NCI-H1694 treated with DMSO at 0.1 percent for 48 hours (cell line): Measurements from ENCODE around the gene MTR.
"Not testable (repeated sequence)": the region's sequence is repeated elsewhere in the genome, so short reads cannot be mapped to it uniquely, and the experiment has no call there.

Experiments
- DNase-seq: peaks from one replicate; lab custom pipeline; 2025; lab: John Stamatoyannopoulos, UW

The MTR gene

DNA sequence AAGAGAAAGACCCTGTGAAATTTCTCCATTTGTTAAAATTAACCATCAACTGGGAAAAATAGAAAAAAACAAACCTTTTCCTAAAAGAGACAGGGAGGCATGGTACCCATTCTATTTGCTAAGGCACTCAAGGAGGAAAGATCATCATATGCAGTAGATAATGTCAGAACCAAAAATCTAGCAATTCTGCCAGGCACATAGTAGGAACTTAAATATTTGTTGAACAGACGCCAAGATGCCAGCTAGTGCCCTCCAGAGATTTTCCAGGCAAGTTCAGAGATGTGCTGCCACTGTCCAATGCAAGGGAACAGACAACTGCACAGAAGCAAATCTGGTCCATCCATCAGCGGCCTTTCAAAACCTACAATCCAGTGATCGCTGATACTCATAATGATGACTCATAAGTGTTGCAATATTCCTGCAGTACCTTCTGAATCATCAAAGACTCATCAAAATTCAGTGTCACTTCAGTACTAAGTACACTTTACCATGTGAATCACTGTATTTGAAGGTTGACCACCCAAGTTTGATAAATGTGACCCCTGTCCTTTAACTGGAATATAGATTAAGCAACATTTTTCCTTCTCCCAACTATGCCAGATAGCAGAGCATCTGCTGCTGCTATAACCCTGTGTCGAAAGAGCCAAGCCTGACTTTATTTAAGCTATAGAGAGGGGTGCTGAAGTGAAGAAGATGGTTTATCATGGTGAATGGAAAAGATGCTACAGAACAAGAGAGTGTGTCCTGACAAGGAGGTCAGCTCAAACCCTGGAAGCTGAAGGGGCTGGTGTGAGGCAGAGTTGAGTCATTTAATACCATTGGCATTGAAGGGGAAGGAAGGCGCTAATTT lies 110.0 kb downstream of the MTR start:
- no peak for DNase-seq

DNA sequence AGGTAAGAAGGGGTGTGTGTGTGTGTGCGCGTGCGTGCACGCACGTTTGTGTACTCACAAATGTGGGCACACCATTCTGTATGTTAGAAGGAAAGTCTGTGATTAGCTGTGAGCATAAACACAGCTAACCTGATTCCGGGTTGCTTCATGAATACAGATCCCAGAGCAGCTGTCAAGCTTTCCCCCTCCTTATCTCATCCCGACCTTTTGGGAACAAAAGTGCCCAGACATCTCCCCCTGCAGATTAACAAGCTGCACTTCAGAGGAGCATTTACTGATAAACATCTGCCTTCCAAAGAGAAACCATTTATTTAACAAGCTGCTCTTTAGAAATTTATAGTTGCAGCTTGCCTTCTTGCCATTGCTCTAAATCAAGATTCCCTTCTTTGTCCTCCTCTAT lies 112.1 kb downstream of the MTR start:
- peak; percentile 15 for DNase-seq

DNA sequence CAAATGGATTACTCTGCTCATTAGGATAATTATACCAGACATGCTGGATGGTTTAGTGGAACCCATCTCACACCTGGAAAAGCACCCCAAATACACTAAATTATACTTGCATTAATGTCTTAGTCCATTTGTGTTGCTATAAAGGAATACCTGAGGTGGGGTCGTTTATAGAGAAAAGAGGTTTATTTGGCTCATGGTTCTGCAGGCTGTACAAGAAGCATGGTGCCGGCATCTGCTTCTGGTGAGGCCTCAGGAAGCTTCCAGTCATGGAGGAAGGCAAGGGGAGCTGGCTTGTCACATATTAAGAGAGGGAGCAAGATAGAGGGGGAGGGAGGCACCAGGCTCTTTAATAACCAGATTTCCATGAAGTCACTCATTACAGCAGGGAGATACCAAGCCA lies 113.6 kb downstream of the MTR start:
- DNase-seq, result no peak

DNA sequence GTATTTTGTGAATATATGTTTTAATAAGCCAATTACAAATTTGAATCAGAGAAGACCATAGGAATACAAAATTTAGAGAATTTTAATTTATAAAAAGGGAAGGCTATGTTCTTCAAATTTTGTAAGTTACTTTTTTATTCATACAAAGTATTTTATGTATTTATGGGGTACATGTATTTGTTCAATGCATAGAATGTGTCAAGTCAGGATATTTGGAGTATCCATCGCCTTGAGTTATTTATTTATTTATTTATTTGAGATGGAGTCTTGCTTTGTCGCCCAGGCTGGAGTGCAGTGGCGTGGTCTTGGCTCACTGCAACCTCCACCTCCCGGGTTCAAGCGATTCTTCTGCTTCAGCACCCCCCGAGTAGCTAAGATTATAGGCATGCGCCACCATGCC lies 116.0 kb downstream of the MTR start:
- not testable (repeated sequence) for DNase-seq

DNA sequence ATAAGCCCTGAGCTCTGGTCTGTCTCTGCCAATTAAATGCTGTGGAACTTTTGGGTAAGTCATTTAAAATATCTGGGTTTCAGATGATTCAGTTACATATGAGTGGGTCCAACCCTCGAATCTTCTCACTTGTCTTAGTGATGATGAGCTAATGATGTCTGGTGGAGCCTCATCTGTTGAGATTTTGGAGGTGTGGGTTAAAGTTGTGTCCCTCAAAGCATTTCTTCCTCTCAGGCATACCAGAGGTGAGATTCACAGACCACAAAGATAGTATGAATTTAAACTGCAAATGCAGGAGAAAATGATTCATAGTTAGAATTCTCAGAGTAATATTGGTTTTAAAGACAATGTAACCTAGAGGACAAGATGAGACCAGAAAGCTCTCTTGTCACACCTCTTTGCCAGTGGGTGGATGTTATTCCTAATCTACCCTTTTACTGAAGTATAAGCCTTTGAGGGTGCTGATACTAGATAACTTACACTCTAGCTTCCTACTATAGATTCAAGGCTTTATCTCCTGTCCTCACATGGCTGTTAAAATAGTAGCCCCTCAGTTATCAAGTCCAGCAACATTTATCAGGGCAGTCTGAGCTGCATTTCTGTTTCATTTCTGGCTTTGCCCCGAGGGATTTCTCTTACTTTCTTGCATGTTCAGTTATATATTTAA lies 118.4 kb downstream of the MTR start:
- DNase-seq, result no peak

DNA sequence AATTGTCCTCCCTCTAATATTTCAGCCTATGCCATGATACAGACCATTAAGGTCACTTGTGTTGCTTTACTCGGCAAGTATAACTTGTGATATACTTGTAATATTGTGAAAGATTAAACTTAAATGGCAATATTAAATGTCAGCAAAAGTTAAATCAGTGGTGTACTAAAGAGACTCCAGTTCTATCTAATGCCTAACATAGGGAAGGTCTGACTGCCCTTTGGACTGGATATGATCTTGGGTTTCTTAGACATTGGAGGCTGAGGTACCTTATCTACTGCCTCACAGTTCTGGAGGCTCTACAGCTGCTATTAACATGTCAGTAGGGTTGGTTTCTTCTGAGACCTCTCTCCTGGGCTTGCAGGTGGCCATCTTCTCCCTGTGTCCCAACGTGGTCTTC lies 119.3 kb downstream of the MTR start:
- DNase-seq, result no peak

DNA sequence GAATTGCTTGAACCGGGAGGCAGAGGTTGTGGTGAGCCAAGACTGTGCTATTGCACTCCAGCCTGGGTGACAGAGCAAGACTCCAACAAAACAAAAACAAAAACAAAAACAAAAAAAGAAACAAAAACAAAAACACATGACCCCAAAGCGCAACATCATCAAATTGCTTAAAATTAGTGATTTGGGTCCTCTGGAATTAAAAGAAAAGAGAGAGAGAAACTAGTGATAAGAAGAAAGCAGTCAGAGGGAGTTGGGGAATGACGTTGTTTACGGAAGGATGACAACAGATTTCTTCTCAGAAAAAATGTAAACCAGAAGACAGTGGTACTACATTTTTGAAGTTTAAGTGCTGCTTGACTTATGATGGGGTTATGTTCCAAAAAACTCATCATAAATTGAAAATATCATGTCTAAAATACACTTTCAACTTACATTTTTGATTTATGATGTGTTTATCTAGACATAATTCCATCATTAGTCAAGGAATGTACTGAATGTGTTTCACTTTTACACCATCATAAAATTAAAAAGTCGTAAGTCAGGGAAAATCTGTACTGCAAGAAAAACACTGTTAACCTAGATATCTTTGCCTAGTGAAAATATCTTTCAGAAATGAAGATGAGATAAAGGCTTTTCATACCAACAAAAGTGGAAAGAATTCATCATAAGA lies 121.2 kb downstream of the MTR start:
- no peak for DNase-seq

DNA sequence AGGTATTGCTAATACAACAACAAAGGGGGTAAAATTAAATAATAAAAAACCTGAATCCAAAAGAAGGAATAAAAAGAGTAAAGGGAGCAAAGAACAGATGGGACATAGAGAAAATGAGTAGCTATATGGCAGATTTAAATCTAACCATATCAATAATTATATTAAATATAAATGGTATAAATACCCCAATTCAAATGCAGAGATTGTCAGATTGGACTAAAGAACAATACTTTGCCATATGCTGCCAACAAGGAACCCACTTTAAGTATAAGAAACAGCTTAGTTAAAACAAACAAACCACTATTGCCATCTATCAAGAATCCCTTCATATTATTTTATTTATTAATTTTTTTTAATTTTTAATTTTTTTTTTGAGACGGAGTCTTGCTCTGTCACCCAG lies 122.4 kb downstream of the MTR start:
- no peak for DNase-seq

DNA sequence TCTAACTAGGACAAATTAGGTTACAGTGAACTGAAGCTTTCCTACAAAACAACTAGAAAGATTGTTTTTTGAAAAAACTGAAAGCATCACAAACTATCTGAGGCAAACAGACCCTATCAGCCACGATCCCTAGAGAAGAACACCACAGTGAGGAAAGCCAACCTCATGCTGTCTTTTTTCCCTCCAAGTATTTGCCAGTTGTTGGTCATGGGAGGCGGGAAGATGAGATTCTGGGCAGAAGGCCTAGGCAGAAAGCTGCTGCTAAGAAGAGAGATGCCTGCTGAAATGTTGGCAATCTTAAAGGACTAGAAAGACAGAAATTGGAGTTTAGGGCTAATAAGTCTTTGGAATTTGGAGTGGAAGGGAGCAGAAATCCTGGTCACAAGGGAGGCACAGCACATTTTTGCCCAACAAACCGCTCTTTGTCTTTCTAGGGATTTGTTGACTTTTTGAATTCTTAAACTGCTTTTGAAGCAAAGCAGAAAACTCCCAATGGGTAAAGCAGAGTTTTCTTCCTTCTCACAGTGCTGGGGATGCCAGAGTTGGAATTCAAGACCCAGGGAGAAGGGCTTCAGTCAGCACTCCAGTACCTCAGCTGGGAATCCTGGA lies 125.3 kb downstream of the MTR start:
- DNase-seq, result no peak

DNA sequence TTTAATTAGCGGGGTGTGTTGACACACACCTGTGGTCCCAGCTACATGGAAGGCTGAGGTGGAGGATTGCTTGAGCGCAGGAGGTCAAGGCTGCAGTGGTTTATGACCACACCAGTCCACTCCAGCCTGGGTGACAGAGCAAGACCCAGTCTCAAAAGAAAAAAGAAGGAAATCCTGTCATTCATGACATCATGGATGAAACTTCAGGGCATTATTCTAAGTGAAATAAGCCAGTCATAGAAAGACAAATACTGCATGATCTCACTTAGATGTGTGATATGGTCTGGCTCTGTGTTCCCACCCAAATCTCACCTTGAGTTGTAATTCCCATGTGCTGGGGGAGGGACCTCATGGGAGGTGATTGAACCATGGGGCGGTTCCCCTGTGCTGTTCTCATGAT lies 126.5 kb downstream of the MTR start:
- DNase-seq, result no peak

DNA sequence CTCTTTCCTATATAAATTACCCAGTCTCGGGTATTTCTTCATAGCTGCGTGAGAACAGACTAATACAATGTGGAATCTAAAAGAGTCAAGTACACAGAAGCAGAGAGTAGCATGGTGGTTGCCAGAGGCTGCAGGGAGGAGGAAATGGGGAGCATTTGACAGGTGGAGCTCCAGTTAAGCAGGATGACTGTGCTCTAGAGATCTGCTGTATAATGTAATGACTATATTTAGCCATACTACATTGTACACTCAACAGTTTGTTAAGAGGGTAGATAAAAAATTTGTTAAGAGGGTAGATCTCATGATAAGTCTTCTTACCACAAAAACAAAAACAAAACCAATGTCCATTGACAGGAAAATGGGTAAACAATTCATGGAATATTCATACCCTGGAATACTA lies 127.1 kb downstream of the MTR start:
- DNase-seq, result no peak

DNA sequence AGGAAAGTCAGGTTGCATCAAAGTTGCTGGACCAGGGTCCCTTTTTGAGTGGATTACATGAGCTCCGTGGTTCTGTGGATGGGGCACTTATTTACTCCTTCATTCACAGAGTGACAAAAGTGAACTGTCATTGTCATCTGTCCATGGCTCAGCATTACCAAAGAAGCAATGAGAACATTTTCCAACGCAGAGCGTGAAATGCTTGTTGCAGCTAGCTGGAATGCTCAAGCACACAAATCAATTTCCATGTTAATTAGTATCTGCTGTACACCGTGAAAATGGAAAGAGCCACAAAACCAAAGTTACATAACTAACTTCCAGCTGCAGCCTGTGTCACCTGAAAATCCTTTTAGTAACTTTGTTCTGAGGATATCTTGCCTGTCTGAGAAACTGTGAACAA lies 130.3 kb downstream of the MTR start:
- no peak for DNase-seq

DNA sequence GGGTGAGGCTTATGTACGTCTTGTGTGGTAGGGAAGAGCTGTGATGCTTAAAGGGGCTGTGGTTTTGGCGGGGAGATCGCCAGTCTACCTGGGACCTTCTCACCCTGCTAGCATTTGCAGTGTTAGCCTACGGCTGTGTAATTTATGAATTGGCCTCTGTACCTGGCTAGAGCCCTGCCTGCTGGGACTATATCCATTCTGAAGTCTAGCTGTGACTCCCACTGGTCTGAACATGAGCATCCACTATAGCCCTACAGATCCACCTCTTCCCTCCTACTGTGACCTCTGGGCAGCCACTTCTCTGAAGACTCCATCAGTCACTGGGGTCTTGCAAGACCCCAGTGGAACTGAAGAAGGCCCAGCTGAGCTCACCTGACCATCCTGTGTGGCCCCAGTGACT lies 135.4 kb downstream of the MTR start:
- DNase-seq, result no peak

DNA sequence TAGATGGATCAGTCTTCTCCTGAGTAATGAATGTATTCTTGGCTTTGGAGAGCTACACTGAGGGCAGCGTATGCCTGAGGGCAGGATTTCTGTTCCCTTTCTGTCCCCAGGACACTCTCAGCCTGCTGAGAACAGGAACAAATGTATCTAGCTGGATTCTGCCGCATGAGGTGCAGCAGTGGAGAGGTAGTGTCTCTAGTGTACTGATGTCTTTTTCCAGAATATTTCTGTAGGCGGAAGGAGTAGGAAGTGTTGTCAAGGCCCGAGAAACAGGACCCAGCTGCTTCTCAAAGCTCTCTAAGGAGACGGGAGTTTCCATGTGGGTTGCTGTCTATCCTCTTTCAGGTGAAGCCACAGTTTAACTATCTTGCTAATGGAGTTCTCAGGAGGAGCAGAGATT lies 143.7 kb downstream of the MTR start:
- no peak for DNase-seq

DNA sequence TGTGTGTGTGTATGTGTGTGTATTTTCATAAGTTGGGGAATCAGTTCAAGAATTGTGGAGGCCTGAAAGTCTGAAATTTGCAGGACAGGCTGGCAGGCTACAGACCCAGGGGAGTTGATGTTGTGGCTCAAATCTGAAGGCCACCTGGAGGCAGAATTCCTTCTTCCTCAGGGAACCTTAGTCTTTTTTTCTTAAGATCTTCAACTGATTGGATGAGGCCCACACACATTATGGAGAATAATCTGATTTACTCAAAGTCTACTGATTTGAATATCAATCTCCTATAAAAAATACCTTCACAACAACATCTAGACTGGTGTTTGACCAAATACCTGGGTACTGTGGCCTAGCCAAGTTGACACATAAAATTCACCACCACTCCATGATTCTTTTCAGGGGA lies 147.3 kb downstream of the MTR start:
- no peak for DNase-seq

DNA sequence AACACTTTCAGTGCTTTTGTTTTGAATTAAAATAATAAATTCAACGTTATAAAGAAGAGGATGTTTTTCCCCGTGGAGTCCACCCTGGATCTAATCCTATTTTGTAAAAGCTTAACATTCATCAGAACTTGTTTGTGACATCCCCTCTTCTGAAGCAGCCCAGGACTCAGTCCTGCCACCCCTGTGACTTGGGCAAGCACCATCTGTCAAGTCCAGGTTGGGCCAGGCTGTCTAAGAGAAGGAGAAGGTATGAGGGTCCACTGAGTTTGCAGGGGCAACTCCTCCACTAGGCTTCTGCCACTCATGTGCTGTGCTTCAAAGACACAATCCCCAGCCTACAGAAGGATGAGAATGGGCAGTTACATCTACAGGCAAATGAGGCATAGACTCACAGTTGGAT lies 149.5 kb downstream of the MTR start:
- DNase-seq, result no peak

DNA sequence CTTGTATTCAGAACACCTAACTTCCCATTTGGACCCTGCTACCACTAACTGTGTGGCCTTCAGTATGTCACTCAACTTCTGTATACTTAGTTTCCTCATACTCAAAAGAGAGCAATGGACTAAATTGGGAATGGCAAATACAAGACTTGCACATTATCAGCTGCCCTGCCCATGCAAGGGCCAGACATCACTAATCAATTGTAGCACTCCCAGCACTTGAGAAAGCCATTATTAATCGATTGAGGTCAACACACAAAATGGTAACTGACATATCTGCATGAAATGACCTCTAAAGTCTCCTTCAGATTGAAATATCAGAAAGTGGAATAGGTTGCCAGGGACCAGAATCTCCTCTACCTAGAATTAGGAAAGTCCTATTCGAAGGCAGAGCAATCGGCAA lies 149.9 kb downstream of the MTR start:
- DNase-seq, result no peak

DNA sequence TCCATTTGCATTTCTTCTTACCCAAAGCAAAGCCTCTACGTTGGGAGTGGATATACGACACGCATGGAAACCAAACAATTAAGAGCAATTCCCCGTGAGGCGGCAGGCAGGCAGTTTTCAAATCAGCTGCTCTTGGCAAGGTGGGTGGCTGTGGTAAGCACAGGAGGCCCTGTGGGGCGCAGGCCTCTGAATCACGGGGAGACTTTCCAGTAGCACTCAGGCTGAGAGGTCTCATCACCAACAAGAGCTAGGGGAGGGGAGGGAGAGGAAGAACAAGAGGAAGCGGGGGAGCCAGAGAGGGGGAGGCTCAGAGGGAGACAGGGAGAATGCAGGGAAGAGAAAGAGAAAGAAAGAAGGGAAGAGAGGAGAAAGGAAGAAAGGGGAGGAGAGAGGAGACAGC lies 152.7 kb downstream of the MTR start:
- no peak for DNase-seq

DNA sequence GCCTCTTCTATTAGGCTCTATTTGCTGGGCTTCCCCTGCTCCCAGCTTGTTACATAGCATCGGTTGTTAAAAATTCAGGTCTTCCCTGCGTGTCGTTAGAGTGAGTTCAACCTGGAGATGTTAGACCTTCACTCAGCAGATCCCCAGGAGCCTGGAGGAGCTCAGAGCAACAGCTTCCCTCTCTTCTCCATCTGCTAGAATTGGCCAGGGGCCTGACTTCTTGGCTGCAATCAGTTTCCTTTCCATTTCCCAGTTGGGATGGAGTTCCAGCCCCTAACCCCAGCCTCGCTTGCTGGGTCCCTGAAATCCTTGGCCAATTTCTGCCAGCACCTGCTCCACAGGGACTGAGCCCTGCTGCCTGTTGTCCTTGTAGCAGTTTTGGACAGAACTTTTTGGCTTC lies 153.3 kb downstream of the MTR start:
- no peak for DNase-seq

DNA sequence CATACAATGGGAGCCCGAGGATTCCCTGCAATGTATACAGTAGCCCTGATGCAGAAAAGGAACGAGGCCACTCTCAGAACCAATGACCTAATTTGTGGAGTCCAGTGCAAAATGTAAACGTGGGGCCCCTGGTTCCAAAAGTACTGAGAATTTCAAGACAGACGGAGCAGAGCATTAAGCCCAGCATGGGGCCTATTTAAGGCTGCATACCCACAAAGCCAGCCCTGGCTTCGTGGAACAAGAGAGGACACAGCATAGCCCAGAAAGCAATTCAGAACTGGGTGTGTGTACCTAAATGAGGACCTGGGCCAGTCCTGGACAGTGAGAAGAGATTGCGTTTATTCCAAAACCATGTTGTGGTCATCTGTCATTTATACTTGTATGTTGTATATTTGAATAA lies 153.9 kb downstream of the MTR start:
- DNase-seq, result no peak

DNA sequence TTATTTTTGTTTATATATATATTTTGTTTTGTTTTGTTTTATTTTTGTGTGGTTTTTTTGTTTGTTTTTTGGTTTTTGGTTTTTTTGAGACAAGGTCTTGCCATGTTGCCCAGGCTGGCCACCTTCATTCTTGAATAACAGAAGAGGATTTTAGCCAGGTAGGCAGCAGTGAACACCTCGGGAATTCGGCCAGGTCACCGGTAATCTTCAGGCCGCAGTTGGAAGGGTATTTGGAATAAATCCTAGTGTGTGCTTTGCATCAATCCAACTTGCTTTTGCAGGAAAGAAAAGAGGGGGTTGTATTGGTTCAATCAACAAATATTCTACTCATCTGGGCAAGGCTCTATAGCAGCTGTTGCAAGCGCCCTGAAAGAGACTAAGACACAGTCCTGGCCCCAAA lies 155.3 kb downstream of the MTR start:
- DNase-seq, result no peak

DNA sequence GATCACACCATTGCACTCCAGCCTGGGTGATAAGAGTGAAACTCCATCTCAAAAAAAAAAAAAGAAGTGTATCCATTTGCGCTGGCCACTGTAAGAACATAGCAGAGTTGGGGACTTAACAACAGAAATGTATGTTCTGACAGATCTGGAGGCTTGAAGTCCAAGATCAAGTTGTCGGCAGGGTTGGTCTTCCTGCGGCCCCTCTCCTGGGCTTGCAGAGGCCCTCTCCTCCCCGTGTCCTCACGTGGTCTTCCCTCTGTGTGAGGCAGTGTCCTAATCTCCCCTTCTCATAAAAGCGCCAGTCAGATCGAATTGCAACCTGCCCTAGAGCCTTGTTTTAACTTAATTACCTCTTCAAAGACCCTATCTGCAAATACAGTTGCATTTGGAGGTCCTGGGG lies 156.6 kb downstream of the MTR start:
- no peak for DNase-seq
